HAP-1 (cell line): ENCODE results near the gene VCAM1.
"Not testable (repeated sequence)": the region's sequence is repeated elsewhere in the genome, so short reads cannot be mapped to it uniquely, and the experiment has no call there.

ENCODE experiments used
- DNase-seq, 2 experiments: peaks; one replicate each; pipeline ENCODE4 v3.0.0-alpha.2; 2016 to 2020; ENCODE audit warnings: low spot score in 2 of 2
- H3K27me3 ChIP-seq: fragments of 250-450 bp; sonication (Bioruptor Pico); 2 replicates; pipeline ENCODE4 v1.5.1; 2020; ENCODE audit warnings: low read depth, mild to moderate bottlenecking, moderate library complexity
- H3K36me3 ChIP-seq: fragments of 250-450 bp; sonication (Bioruptor Pico); replicated peaks from 2 replicates; pipeline ENCODE4 v1.5.1; 2020; ENCODE audit warnings: mild to moderate bottlenecking
- H3K4me1 ChIP-seq: fragments of 250-450 bp; sonication (Bioruptor Pico); 2 replicates; pipeline ENCODE4 v1.5.1; 2020; ENCODE audit warnings: mild to moderate bottlenecking
- H3K4me3 ChIP-seq: fragments of 250-450 bp; sonication (Bioruptor Pico); 2 replicates; pipeline ENCODE4 v1.5.1; 2020; ENCODE audit warnings: mild to moderate bottlenecking, moderate library complexity
- H3K9me3 ChIP-seq: fragments of 250-450 bp; sonication (Bioruptor Pico); 2 replicates; pipeline ENCODE4 v1.5.1; 2020; ENCODE audit warnings: mild to moderate bottlenecking, moderate library complexity
- in situ Hi-C: fragments of 300-500 bp; cut with MboI; formaldehyde crosslinking; loops from 3 replicates; pipeline ENCODE4 v1.14.3; 2020; ENCODE audit warnings: low sequenced_read_pairs, inconsistent platforms, mixed read lengths

Gene VCAM1

GRCh38 chr1:100713027-100713426 lies 6.5 kb upstream of the VCAM1 start:
- H3K4me1 ChIP-seq, H3K4me3 ChIP-seq, DNase-seq: not testable (repeated sequence)

GRCh38 chr1:100713626-100714025 lies 5.9 kb upstream of the VCAM1 start:
- no peaks in the 10 kb centered on the region for H3K27me3 ChIP-seq
- H3K9me3 ChIP-seq: no peaks in the 10 kb centered on the region
- no peaks in the 10 kb centered on the region for H3K36me3 ChIP-seq
- DNase-seq: no peak
- in situ Hi-C loops: no loop called here
- peaks cover 6% of the 10 kb centered on the region for H3K4me1 ChIP-seq
- H3K4me3 ChIP-seq: no peak overlapping the region

More at GRCh38 chr1:100713027-100713426, 6.5 kb upstream of the VCAM1 start:
- H3K9me3 ChIP-seq, in situ Hi-C loops, H3K27me3 ChIP-seq, H3K36me3 ChIP-seq: not testable (repeated sequence)

GRCh38 chr1:100714599-100714998 lies 4.9 kb upstream of the VCAM1 start:
- Histone ChIP-seq H3K36me3 (no peaks in the 10 kb centered on the region), H3K4me1 (peaks cover 6% of the 10 kb centered on the region), H3K4me3 (no peak overlapping the region), H3K9me3 (no peaks in the 10 kb centered on the region), H3K27me3 (no peaks in the 10 kb centered on the region)
- in situ Hi-C loops: no loop called here
- no peak for DNase-seq

DNA sequence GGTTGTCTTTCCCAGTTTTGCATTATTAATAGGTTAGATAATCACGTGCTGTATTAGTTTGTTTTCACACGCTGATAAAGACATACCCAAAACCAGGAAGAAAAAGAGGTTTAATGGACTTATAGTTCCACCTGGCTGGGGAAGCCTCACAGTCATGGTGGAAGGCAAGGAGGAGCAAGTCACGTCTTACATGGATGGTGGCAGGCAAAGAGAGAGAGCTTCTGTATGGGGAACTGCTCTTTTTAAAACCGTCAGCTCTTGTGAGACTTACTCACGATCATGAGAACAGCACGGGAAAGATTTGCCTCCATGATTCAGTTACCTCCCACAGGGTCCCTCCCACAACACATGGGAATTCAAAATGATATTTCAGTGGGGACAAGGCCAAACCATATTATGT lies 2.3 kb upstream of the VCAM1 start:
- DNase-seq: no peak
- Histone ChIP-seq H3K4me3 (no peak overlapping the region), H3K27me3 (no peaks in the 10 kb centered on the region), H3K36me3 (no peaks in the 10 kb centered on the region), H3K4me1 (peaks cover 20% of the 10 kb centered on the region), H3K9me3 (no peaks in the 10 kb centered on the region)
- in situ Hi-C loops: no loop called here

- in situ Hi-C loops: no loop called here
- Histone ChIP-seq H3K36me3 (no peaks in the 10 kb centered on the region), H3K9me3 (no peaks in the 10 kb centered on the region), H3K4me3 (no peak overlapping the region), H3K27me3 (no peaks in the 10 kb centered on the region), H3K4me1 (peaks cover 32% of the 10 kb centered on the region)
- no peak for DNase-seq
Observed at GRCh38 chr1:100718581-100718980, 961 bp upstream of the VCAM1 start.

DNA sequence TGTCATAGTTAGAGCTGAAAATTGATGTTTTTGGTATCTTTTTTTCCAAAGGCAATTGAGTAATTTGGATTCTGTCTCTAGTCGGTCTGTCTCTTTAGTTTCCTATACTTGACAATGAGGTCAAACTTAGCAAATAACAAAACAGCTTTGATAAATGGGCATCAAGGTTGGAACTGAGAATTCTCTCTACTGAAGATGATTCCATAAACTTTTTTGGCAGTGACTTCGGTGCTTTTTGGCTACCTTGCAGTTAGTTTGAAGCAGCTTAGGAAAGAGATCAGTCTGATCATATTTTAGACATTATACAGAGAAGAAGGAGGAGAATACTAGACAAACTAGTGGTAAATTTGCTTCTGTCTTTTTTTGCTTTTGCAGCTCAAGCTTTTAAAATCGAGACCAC lies 559 bp downstream of the VCAM1 start:
- Histone ChIP-seq H3K27me3 (no peaks in the 10 kb centered on the region), H3K36me3 (no peaks in the 10 kb centered on the region), H3K4me3 (no peak overlapping the region), H3K4me1 (peaks cover 26% of the 10 kb centered on the region), H3K9me3 (no peaks in the 10 kb centered on the region)
- no peak for DNase-seq
- in situ Hi-C loops: no loop called here

DNA sequence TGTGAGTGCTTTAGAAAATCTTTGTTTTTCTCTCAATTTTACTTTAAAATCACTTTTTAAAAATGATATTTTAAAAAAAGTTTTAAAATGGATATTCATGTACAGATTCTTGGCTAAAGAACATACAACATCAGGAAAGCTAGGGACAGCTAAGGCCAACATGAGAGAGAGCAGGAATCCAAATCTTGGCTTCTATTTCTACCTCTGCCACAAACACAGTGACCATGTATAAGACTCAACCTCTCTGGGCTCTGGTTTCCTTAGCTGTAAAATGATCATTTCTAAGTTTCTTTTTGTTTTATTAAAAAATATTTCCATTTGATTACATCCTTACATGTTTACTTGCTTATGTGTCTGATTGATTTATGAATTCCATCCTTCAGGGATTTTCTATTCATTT lies 1.2 kb downstream of the VCAM1 start:
- no peaks in the 10 kb centered on the region for H3K9me3 ChIP-seq
- DNase-seq: no peak
- H3K36me3 ChIP-seq: no peaks in the 10 kb centered on the region
- in situ Hi-C loops: no loop called here
- peaks cover 26% of the 10 kb centered on the region for H3K4me1 ChIP-seq
- no peak overlapping the region for H3K4me3 ChIP-seq
- no peaks in the 10 kb centered on the region for H3K27me3 ChIP-seq

GRCh38 chr1:100721526-100722207 lies 2.1 kb downstream of the VCAM1 start:
- Histone ChIP-seq H3K27me3 (no peaks in the 10 kb centered on the region), H3K36me3 (no peaks in the 10 kb centered on the region), H3K4me3 (0 out of 2 replicates have a peak overlapping the region, but pooled peaks have one; percentile 1), H3K4me1 (peaks cover 26% of the 10 kb centered on the region), H3K9me3 (no peaks in the 10 kb centered on the region)
- DNase-seq: peak; percentile 33 to 54
- in situ Hi-C loops: no loop called here

GRCh38 chr1:100722221-100722620 lies 2.7 kb downstream of the VCAM1 start:
- Histone ChIP-seq H3K4me3 (no peak overlapping the region), H3K36me3 (no peaks in the 10 kb centered on the region), H3K9me3 (no peaks in the 10 kb centered on the region), H3K27me3 (no peaks in the 10 kb centered on the region), H3K4me1 (peaks cover 30% of the 10 kb centered on the region)
- in situ Hi-C loops: no loop called here
- DNase-seq: peak in 1 of 2 experiments; percentile 34

GRCh38 chr1:100724281-100724680 lies 4.7 kb downstream of the VCAM1 start:
- Histone ChIP-seq H3K36me3 (no peaks in the 10 kb centered on the region), H3K4me3 (no peak overlapping the region), H3K4me1 (peaks cover 34% of the 10 kb centered on the region), H3K27me3 (no peaks in the 10 kb centered on the region), H3K9me3 (no peaks in the 10 kb centered on the region)
- no peak for DNase-seq
- in situ Hi-C loops: no loop called here

GRCh38 chr1:100730130-100730529 lies 10.6 kb downstream of the VCAM1 start:
- in situ Hi-C loops: no loop called here
- no peaks in the 10 kb centered on the region; the same call in 1 of the 2 replicates for H3K36me3 ChIP-seq

DNA sequence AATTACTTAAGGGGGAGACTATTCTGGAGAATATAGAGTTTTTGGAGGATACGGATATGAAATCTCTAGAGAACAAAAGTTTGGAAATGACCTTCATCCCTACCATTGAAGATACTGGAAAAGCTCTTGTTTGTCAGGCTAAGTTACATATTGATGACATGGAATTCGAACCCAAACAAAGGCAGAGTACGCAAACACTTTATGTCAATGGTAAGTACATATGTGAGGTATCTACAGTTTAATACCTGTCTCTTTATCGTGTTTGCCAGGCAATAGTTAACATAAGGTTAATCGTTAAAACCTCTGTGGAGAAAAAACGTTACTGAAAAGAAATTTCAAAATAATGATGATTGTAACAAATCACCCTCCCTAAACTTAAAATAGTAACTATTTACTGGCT lies 11.8 kb downstream of the VCAM1 start:
- Histone ChIP-seq H3K9me3 (no peaks in the 10 kb centered on the region), H3K4me1 (peaks cover 8% of the 10 kb centered on the region; the same call in 1 of the 2 replicates), H3K36me3 (no peaks in the 10 kb centered on the region; the same call in 1 of the 2 replicates), H3K4me3 (no peak overlapping the region), H3K27me3 (no peaks in the 10 kb centered on the region)
- no peak for DNase-seq
- in situ Hi-C loops: no loop called here

More at GRCh38 chr1:100730130-100730529, 10.6 kb downstream of the VCAM1 start:
- Histone ChIP-seq H3K27me3 (no peaks in the 10 kb centered on the region), H3K9me3 (no peaks in the 10 kb centered on the region), H3K4me1 (peaks cover 8% of the 10 kb centered on the region; the same call in 1 of the 2 replicates), H3K4me3 (no peak overlapping the region)
- DNase-seq: no peak

GRCh38 chr1:100731758-100732157 lies 12.2 kb downstream of the VCAM1 start:
- in situ Hi-C loops: no loop called here
- Histone ChIP-seq H3K4me3 (no peak overlapping the region), H3K4me1 (peaks cover 11% of the 10 kb centered on the region), H3K27me3 (no peaks in the 10 kb centered on the region), H3K9me3 (no peaks in the 10 kb centered on the region), H3K36me3 (no peaks in the 10 kb centered on the region; the same call in 1 of the 2 replicates)
- DNase-seq: no peak

- in situ Hi-C loops: no loop called here
- no peak for DNase-seq
- H3K27me3 ChIP-seq: no peaks in the 10 kb centered on the region
- H3K4me1 ChIP-seq: peaks cover 7% of the 10 kb centered on the region
- H3K9me3 ChIP-seq: no peaks in the 10 kb centered on the region
- H3K4me3 ChIP-seq: no peak overlapping the region
- no peaks in the 10 kb centered on the region; the same call in 1 of the 2 replicates for H3K36me3 ChIP-seq
Observed at GRCh38 chr1:100734676-100735075, 15.1 kb downstream of the VCAM1 start.

DNA sequence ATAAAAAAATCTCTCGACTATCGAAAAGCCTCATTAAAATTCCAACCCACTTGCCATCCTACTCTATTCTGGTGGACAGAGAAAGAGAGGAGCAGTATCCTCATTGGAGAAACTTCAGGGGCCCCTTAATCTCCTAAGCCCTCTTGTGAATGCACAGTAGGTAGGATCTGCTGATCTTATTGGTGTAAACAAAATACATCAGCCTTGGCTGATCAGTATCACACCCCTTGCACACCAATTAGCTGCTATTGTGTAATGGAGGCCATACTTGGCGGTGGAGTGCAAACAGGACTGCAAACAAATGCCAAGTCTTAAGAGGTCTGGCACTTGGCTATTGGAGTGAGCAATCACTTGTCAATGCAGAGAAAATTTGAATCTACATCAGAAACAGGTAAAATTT lies 15.7 kb downstream of the VCAM1 start:
- in situ Hi-C loops: no loop called here
- Histone ChIP-seq H3K4me3 (no peak overlapping the region), H3K27me3 (no peaks in the 10 kb centered on the region), H3K4me1 (peaks cover 7% of the 10 kb centered on the region), H3K36me3 (no peaks in the 10 kb centered on the region; the same call in 1 of the 2 replicates), H3K9me3 (no peaks in the 10 kb centered on the region)
- no peak for DNase-seq
